Endothelial cell of umbilical vein (primary cell): ENCODE measurements around the gene SEMA3A.

Experiments
- CTCF ChIP-seq, 2 donors: IDR thresholded peaks; 1 replicate in 1 of 2; 2 replicates in 1 of 2; pipeline ENCODE4 v1.5.1; 2011; ENCODE audit warnings: low read length in 2 of 2, mild to moderate bottlenecking in 2 of 2, moderate library complexity in 2 of 2, control low read depth in 1 of 2, inconsistent platforms in 1 of 2, low read depth in 1 of 2; ENCODE audit not compliant: insufficient read depth in 1 of 2; ENCODE audit errors: extremely low read depth in 1 of 2
- EZH2 ChIP-seq: IDR thresholded peaks from 2 replicates; pipeline ENCODE4 v1.6.1; 2012; ENCODE audit warnings: borderline replicate concordance, low read depth, mild to moderate bottlenecking, moderate library complexity, low read length, inconsistent platforms; ENCODE audit not compliant: severe bottlenecking
- JUN ChIP-seq: IDR thresholded peaks from 2 replicates; pipeline ENCODE4 v1.6.1; 2011; ENCODE audit warnings: borderline replicate concordance, low read depth; ENCODE audit not compliant: insufficient read length, insufficient read depth
- POLR2A ChIP-seq: IDR thresholded peaks from 2 replicates; pipeline ENCODE4 v1.6.1; 2012; ENCODE audit warnings: low read depth, mild to moderate bottlenecking, control low read depth, low read length

DNA sequence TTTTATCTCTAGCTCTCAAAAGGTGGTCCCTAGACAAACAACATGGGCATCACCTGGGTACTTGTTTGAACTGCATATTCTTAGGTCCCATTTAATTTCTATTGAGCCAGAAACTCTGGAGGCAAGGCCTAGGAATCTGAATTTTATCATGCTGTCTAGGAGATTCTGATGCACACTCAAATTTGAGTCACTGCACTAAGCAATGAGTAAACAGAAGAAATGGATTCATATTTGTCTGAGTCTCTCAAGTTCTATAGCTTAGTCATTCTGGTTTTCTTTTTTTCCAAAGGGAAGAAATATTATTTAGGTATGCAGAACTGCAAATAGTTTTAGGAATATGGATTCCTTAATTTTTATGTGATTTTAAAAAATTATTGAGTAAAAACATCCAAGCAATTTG, 185.5 kb downstream of the SEMA3A start:
- TF ChIP-seq EZH2 (no peak), CTCF (IDR thresholded peaks at IDR 0.05; ENCODE audit: extremely low read depth in 1 of 2, insufficient read depth in 1 of 2, low read depth in 1 of 2, low read length in 2 of 2) (no peak), POLR2A (no peak), JUN (no peak)
